Transverse colon (tissue), 4 donors: Measurements from ENCODE around the gene EFEMP2.

Experiments used
- CTCF ChIP-seq, 5 experiments: fragments of 200-600 bp in 3 of 5; fragments of 450-650 bp in 2 of 5; sonication (generic) in 3 of 5; IDR thresholded peaks; 1 replicate in 2 of 5; 2 replicates in 3 of 5; pipeline ENCODE4 v1.5.1; 2016 to 2017; ENCODE audit warnings: antibody characterized with exemption in 5 of 5, inconsistent platforms in 3 of 5, mild to moderate bottlenecking in 2 of 5, moderate library complexity in 1 of 5
- POLR2A ChIP-seq: fragments of 450-650 bp; IDR thresholded peaks from one replicate; pipeline ENCODE4 v1.6.1; 2016; ENCODE audit warnings: antibody characterized with exemption, mild to moderate bottlenecking, moderate library complexity
- POLR2AphosphoS5 ChIP-seq, 3 donors: sonication (generic); formaldehyde crosslinking; IDR thresholded peaks; one replicate each; pipeline ENCODE4 v1.6.1; 2016; ENCODE audit warnings: antibody characterized with exemption in 3 of 3

- TF ChIP-seq CTCF (IDR thresholded peaks at IDR 0.05) (no peak), POLR2AphosphoS5 (IDR thresholded peaks at IDR 0.05) (no peak), POLR2A (no peak)
These were observed 30.5 kb downstream of the EFEMP2 start for GRCh38 chr11:65842144-65842543.
